ENCODE data around the gene C1QTNF6.

Gene C1QTNF6

GRCh38 chr22:37141971-37142370 is 46.1 kb downstream of the C1QTNF6 start:
- no peak for DNase-seq (ENCODE audit: low spot score)

GRCh38 chr22:37141476-37141875 is 46.6 kb downstream of the C1QTNF6 start:
- DNase-seq (ENCODE audit: low spot score): no peak

GRCh38 chr22:37140686-37141323 is 47.2 kb downstream of the C1QTNF6 start:
- DNase-seq (ENCODE audit: low spot score): no peak

DNA sequence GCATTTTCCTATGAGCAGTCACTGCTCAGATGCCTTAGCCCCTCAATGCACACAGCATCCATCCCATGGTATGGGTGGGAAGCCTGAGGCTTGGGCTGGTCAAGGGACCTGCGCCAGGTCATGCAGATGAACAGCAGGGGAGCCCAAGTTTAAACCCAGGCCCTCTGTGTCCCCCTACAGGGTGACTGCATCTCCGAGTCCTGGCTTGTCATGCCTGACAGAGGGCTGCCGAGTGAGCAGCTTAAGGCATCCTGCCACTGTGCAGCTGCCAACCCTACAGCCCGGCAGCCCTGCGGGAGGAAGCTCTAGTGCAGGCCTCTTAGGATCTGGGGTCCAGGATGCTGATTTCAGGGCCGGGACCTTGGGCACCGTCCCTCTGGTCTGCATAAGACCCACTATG is 48.3 kb downstream of the C1QTNF6 start:
- DNase-seq (ENCODE audit: low spot score): no peak

- no peak for DNase-seq (ENCODE audit: low spot score)
Measured at GRCh38 chr22:37138849-37139561, 49.0 kb downstream of the C1QTNF6 start.

- no peak for DNase-seq (ENCODE audit: low spot score)
Measured at GRCh38 chr22:37137903-37138665, 50.0 kb downstream of the C1QTNF6 start.

GRCh38 chr22:37137131-37137530 is 50.9 kb downstream of the C1QTNF6 start:
- no peak for DNase-seq (ENCODE audit: low spot score)

GRCh38 chr22:37135023-37135422 is 53.0 kb downstream of the C1QTNF6 start:
- DNase-seq (ENCODE audit: low spot score): no peak

DNA sequence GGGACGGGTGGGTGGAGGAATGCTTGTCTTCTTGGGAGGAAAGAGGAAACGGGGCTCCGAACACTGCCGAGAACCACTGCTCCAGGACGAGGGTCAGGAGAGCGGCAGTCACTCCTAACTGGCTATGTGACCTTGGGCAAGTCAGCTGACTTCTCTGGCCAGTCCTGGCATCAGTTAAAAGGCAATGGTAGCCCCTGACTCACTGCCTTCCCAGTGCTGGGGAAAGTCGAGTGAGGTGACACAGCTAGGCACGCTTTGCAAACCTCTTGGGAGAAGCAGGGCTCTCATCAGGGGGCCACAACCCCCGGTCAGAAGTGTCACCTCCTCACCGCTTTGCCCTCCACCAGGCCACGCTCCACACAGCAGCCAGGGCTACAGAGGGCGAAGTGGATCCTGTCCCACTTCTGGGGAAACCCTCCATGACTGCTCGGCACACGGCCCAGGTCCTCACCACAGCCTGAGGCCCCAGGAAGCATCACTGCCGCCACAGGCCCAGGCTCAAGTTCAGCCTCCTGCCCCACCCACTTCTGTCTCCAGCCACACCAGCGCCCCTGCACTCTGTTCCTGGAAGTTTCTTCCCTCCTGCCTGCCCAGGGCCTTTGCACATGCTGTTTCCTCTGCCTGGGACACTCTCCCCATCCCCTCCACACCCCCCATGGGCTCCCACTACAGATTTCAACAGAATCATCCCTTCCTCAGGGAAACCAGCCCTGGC is 54.6 kb downstream of the C1QTNF6 start:
- DNase-seq (ENCODE audit: low spot score): no peak

DNA sequence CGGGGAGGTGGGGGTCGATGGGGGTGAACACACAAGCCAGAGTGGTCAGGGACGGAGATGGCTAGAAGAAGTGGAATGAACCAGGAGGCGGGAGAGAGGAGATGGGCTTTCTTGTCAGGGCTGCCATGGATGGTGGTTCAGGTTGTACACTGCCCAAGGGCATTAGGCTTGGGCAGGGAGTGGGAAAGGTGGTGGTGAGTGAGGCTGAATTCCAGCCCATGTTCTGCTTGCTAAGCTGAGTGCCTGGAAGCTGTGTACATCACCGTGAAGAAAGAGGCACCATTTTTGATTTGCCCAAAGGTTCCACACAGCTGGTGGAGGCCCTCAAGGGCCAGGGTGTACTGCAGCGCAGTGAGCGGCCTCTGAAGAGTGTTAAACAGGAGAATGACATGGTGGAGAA is 55.3 kb downstream of the C1QTNF6 start:
- DNase-seq (ENCODE audit: low spot score): no peak
